ENCODE data around the gene SYT5. TPM values are rescaled to one million over a fixed set of nuclear protein-coding genes. Genes with fewer than 3 reads are reported as not detected.

Gene SYT5
- total and polyA plus RNA-seq, 9 of the 15 experiments (the other 6 are each of a cell fraction or from before 2014, with no cell fraction given): 1.3 to 20.9 (median 8.8) TPM

GRCh38 chr19:55158848-55159749 lies 21.0 kb downstream of the SYT5 start (continued):
- TF ChIP-seq, protein P1, sequence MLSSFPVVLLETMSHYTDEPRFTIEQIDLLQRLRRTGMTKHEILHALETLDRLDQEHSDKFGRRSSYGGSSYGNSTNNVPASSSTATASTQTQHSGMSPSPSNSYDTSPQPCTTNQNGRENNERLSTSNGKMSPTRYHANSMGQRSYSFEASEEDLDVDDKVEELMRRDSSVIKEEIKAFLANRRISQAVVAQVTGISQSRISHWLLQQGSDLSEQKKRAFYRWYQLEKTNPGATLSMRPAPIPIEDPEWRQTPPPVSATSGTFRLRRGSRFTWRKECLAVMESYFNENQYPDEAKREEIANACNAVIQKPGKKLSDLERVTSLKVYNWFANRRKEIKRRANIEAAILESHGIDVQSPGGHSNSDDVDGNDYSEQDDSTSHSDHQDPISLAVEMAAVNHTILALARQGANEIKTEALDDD (IDR thresholded peaks at IDR 0.05): peak; percentile 48; the same call in 1 of the 2 replicates
- TF ChIP-seq SAFB2 (IDR thresholded peaks at IDR 0.05; ENCODE audit: borderline replicate concordance, low read depth, low read length, severe bottlenecking): no peak
- TF ChIP-seq SMARCB1 (IDR thresholded peaks at IDR 0.05; ENCODE audit: insufficient read length, low read depth): no peak
- no peak for TF ChIP-seq CHD1 (IDR thresholded peaks at IDR 0.05; ENCODE audit: low read length)
- TF ChIP-seq NR4A1 (CRISPR knock-in tag; IDR thresholded peaks at IDR 0.05): no peak
- peak; percentile 42; the same call in 1 of the 2 replicates for TF ChIP-seq NR4A1 (tag; IDR thresholded peaks at IDR 0.05)
- TF ChIP-seq TCF3 (CRISPR knock-in tag; IDR thresholded peaks at IDR 0.05): peak; percentile 87
- TF ChIP-seq, protein P2, sequence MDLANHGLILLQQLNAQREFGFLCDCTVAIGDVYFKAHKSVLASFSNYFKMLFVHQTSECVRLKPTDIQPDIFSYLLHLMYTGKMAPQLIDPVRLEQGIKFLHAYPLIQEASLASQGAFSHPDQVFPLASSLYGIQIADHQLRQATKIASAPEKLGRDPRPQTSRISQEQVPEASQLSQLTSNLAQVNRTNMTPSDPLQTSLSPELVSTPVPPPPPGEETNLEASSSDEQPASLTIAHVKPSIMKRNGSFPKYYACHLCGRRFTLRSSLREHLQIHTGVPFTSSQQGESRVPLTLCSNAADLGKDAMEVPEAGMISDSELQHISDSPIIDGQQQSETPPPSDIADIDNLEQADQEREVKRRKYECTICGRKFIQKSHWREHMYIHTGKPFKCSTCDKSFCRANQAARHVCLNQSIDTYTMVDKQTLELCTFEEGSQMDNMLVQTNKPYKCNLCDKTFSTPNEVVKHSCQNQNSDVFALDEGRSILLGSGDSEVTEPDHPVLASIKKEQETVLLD (IDR thresholded peaks at IDR 0.05): peak; percentile 70; the same call in 1 of the 2 replicates
- no peak; the same call in 1 of the 2 replicates for TF ChIP-seq TRIM28 (IDR thresholded peaks at IDR 0.05)
- TF ChIP-seq EHMT2 (IDR thresholded peaks at IDR 0.05): no peak
- no peak for TF ChIP-seq ZNF224 (CRISPR knock-in tag; IDR thresholded peaks at IDR 0.05)
- no peak for TF ChIP-seq ZNF282 (CRISPR knock-in tag; IDR thresholded peaks at IDR 0.05)
- 0 out of 2 replicates have a peak, but pooled peaks have one; percentile 27 for TF ChIP-seq STAG1 (CRISPR knock-in tag; IDR thresholded peaks at IDR 0.05; ENCODE audit: borderline replicate concordance)
- TF ChIP-seq PPARD (CRISPR knock-in tag; IDR thresholded peaks at IDR 0.05): no peak
- no peak for TF ChIP-seq TFAM (CRISPR knock-in tag; conservative IDR thresholded peaks at IDR 0.05)
- no peak for TF ChIP-seq MAFG (tag; conservative IDR thresholded peaks at IDR 0.05)
- TF ChIP-seq YY1 (IDR thresholded peaks at IDR 0.05; ENCODE audit: borderline replicate concordance in 1 of 3, control insufficient read depth in 1 of 3, extremely low read depth in 1 of 3, insufficient read depth in 3 of 3, insufficient read length in 1 of 3, insufficient replicate concordance in 2 of 3, low read depth in 1 of 3, low read length in 2 of 3): peak in 1 of 3 experiments; percentile 43
- peak; percentile 68; the same call in 1 of the 2 replicates for TF ChIP-seq SMARCC2 (IDR thresholded peaks at IDR 0.05; ENCODE audit: low read depth)
- TF ChIP-seq TAF9B (IDR thresholded peaks at IDR 0.05; ENCODE audit: partially characterized antibody): no peak
- peak; percentile 50; the same call in 1 of the 2 replicates for TF ChIP-seq NFIC (IDR thresholded peaks at IDR 0.05)
- TF ChIP-seq POLR2A (conservative IDR thresholded peaks at IDR 0.05): peak; percentile 61
- TF ChIP-seq, protein P3, sequence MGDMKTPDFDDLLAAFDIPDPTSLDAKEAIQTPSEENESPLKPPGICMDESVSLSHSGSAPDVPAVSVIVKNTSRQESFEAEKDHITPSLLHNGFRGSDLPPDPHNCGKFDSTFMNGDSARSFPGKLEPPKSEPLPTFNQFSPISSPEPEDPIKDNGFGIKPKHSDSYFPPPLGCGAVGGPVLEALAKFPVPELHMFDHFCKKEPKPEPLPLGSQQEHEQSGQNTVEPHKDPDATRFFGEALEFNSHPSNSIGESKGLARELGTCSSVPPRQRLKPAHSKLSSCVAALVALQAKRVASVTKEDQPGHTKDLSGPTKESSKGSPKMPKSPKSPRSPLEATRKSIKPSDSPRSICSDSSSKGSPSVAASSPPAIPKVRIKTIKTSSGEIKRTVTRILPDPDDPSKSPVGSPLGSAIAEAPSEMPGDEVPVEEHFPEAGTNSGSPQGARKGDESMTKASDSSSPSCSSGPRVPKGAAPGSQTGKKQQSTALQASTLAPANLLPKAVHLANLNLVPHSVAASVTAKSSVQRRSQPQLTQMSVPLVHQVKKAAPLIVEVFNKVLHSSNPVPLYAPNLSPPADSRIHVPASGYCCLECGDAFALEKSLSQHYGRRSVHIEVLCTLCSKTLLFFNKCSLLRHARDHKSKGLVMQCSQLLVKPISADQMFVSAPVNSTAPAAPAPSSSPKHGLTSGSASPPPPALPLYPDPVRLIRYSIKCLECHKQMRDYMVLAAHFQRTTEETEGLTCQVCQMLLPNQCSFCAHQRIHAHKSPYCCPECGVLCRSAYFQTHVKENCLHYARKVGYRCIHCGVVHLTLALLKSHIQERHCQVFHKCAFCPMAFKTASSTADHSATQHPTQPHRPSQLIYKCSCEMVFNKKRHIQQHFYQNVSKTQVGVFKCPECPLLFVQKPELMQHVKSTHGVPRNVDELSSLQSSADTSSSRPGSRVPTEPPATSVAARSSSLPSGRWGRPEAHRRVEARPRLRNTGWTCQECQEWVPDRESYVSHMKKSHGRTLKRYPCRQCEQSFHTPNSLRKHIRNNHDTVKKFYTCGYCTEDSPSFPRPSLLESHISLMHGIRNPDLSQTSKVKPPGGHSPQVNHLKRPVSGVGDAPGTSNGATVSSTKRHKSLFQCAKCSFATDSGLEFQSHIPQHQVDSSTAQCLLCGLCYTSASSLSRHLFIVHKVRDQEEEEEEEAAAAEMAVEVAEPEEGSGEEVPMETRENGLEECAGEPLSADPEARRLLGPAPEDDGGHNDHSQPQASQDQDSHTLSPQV (IDR thresholded peaks at IDR 0.05): 0 out of 2 replicates have a peak, but pooled peaks have one; percentile 20
